Coronary artery (tissue), 2 donors: ENCODE data around the gene RCL1.

ENCODE experiments used
- DNase-seq: peaks from one replicate; pipeline ENCODE4 v3.0.0-alpha.2; 2017; ENCODE audit warnings: low spot score
- H3K27ac ChIP-seq, 2 donors: fragments of 200-600 bp; sonication (generic); one replicate each; pipeline ENCODE4 v1.5.1; 2016 to 2019
- H3K4me3 ChIP-seq: fragments of 200-600 bp; sonication (generic); 2 replicates; pipeline ENCODE4 v1.5.1; 2016; ENCODE audit warnings: mild to moderate bottlenecking, moderate library complexity
- TF ChIP-seq, protein P1 (sequence below): fragments of 200-600 bp; sonication (generic); IDR thresholded peaks from one replicate; pipeline ENCODE4 v1.5.1; 2019; ENCODE audit warnings: antibody characterized with exemption

The RCL1 gene

DNA sequence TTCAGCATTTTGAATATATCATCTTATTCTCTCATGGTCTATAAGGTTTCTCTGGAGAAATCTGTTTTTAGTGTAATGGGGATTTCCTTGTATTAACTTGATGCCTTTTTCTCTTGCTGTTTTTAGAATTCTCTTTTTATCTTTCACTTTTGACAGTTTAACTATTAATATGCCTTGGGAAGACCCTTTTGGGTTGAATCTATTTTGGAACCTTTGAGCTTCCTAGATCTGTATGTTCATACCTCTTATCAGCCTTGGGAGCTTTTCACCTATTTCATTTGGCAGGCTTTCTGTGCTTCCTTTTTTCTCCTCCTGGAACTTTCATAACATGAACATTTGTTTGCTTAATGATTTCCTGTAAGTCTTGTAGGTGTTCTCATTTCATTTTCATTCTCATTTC is 22.2 kb downstream of the RCL1 start:
- TF ChIP-seq, protein P1, sequence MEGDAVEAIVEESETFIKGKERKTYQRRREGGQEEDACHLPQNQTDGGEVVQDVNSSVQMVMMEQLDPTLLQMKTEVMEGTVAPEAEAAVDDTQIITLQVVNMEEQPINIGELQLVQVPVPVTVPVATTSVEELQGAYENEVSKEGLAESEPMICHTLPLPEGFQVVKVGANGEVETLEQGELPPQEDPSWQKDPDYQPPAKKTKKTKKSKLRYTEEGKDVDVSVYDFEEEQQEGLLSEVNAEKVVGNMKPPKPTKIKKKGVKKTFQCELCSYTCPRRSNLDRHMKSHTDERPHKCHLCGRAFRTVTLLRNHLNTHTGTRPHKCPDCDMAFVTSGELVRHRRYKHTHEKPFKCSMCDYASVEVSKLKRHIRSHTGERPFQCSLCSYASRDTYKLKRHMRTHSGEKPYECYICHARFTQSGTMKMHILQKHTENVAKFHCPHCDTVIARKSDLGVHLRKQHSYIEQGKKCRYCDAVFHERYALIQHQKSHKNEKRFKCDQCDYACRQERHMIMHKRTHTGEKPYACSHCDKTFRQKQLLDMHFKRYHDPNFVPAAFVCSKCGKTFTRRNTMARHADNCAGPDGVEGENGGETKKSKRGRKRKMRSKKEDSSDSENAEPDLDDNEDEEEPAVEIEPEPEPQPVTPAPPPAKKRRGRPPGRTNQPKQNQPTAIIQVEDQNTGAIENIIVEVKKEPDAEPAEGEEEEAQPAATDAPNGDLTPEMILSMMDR: no peak
- DNase-seq: no peak
- Histone ChIP-seq H3K27ac (no peak overlapping the region), H3K4me3 (no peak overlapping the region)

DNA sequence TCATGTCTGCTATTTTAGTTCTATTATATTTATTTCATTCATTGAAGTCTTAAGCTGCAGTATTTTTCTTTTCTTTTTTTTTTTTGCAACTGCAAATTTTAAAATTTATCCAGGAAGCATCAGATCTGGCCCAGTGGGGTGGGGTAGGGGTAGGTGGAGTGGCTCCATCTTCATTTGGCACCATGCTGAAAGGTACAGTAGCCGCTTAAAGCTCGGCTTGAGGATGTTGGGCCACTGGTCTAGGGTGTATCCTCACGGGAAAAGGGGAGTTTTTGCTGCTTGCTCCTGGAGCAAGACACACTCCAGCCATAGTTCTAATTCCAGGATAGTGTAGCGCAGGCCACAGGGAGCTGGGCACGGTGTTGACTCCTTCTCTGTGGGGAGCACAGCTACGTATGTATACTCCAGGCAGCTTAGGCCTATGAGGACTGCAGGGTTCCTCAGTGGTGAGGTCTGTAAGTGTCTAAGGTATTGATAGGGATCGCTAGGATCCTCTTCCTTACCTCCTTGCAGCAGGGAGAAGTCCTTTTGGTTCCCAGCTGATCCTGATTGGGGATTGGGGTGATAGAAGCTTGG is 22.7 kb downstream of the RCL1 start:
- TF ChIP-seq, protein P1: no peak
- no peak overlapping the region for H3K27ac ChIP-seq
- H3K4me3 ChIP-seq: no peak overlapping the region
- no peak for DNase-seq

DNA sequence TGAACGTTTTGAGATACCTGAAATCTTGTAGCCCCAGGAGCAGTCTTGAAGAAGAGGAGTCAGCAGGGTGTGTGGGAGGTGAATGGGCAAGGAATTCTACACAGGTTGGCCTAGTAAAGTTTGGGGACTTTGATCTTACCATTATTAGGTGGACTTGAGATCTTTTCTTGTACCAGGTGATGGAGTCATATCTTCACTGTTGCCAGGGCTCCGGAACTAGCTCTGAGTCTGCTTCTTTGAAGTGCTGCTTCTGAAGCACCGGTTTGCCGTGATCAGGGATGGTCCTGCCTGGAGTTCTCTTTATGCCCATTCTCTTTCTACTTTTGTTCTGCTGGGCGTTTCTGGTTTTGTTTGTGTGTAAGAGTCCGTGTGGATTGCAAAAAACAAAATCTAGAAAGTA is 27.4 kb downstream of the RCL1 start:
- TF ChIP-seq, protein P1: no peak
- no peak for DNase-seq
- H3K4me3 ChIP-seq: no peak overlapping the region
- H3K27ac ChIP-seq: no peak overlapping the region

DNA sequence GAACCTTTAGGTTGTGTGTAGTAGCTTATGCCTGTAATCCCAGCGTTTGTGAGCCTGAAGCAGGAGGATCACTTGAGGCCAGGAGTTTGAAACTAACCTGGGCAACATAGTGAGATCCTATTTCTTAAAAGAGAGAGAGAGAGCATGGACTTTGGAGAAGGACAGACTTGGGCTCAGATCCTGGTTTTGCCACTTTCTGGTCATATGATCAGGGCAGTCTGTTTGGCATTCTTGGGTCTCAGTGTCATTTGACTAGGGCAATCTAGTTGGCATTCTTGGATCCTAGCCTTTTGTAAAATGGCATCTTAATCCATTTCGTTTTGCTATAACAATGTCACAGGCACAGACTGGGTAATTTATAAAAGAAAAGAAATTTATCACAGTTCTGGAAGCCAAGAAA is 28.4 kb downstream of the RCL1 start:
- Histone ChIP-seq H3K27ac (no peak overlapping the region), H3K4me3 (no peak overlapping the region)
- TF ChIP-seq, protein P1: no peak
- no peak for DNase-seq

DNA sequence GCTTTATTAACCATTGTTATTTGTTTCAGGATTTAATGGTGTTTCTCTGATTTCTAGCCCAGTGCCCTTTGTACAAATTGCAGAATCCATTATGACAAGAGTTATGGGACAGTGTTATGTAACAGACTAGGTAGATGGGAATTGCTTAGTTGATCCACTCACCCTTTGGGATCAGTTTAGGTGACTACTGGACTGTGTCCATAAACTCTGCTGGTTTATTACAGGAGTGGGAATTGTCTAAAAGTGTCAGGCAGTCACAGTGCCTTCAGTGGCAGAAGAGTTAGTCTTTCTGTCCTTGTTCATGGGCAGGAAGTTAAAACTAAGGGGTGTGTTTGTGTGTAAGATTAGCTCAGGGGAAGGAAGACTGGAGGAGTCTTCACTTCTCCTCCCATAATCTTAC is 29.3 kb downstream of the RCL1 start:
- DNase-seq: no peak
- H3K27ac ChIP-seq: no peak overlapping the region
- TF ChIP-seq, protein P1: no peak
- H3K4me3 ChIP-seq: no peak overlapping the region

DNA sequence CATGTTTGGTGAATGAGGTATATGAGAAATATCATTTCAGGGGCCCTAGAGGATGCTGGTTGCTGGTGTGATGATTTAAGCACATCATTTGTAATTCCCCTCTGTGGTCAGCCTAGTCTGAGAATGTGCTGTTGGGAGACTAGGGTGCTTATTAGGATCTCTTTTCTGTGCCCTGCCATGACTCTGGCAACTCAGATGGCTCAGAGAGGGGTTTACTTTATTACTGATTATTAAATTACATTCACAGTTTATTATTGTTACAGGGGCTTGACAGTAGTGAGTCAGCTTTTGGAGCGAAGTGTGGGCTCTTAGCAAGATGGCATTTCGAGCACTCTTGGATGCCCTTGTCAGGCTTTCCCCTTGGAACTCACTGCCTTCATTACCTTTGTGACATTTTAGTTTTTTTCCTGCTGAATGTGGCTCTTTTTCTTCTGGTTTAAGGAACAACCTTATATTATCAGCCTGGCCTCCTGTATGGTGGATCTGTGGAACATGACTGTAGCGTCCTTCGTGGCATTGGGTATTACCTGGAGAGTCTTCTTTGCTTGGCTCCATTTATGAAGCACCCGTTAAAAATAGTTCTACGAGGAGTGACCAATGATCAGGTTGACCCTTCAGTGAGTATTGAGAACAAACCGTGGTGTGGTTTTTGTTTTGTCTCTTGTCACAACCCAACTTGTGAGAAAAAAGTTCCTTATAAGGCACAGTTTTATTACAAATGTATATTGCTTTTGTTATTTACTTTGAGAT is 33.8 kb downstream of the RCL1 start:
- no peak overlapping the region for H3K4me3 ChIP-seq
- no peak for DNase-seq
- TF ChIP-seq, protein P1: no peak
- no peak overlapping the region for H3K27ac ChIP-seq

DNA sequence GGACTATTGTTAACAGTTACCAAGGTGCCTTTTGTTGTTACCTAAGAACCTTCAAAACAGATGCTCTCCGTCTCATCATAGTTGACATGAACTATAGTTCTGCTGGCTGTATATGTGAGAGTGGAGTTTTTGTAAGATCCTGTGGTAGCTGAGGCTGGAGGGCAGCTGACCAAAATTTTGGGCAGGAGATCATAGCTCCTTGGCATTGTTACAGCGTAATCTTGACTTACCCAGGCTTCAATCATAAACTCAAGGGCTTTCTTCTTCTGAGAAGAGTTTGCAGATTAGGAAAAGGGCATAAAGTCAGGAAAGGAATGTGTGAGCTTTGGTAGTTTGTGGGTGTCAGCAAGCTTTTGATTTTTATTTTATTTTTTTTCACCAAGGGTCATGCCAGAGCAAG is 34.5 kb downstream of the RCL1 start:
- TF ChIP-seq, protein P1: no peak
- no peak for DNase-seq
- no peak overlapping the region for H3K4me3 ChIP-seq
- H3K27ac ChIP-seq: no peak overlapping the region
